ENCODE measurements around the gene HDLBP.

GRCh38 chr2:241263061-241263460 is 52.4 kb downstream of the HDLBP start:
- no peak for TF ChIP-seq SUZ12 (IDR thresholded peaks at IDR 0.05; ENCODE audit: extremely low read depth, insufficient read depth, insufficient read length)
- no peak for TF ChIP-seq ZNF274 (IDR thresholded peaks at IDR 0.05; ENCODE audit: low read depth, low read length)
- no peak for TF ChIP-seq YY1 (IDR thresholded peaks at IDR 0.05; ENCODE audit: insufficient read depth, insufficient read length)
